ENCODE results near the gene RALBP1.

Gene RALBP1

DNA sequence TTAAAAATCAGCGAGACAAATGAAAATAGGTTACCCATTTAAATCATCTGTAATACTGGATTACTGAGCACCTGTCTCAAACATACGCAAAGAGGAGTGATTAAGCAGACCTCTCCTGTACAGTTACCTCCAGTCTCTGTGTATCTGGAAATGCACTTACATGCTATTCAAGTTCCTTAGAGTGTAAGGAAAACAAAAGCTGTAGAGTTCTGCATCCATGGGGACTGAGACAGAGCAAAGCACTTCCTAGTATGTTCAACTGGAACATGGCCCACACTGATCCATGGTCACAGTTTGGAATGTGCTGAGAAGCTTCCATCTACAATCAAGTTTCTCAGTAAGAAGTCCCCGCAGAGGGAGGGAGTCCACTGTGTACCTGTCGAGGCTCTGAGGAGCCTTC, 75.1 kb downstream of the RALBP1 start:
- no peaks in the 10 kb centered on the region for H3K27me3 ChIP-seq (ENCODE audit: insufficient read depth, low read length)
- peaks cover 87% of the 10 kb centered on the region for H3K36me3 ChIP-seq (ENCODE audit: insufficient read depth, low read length)
- H3K4me3 ChIP-seq (ENCODE audit: low read length): no peak overlapping the region
- peaks cover 21% of the 10 kb centered on the region for H3K9me3 ChIP-seq (ENCODE audit: low read length)
- no peak overlapping the region for H2AFZ ChIP-seq (ENCODE audit: low read depth, low read length)
- no peaks in the 10 kb centered on the region for H3K4me1 ChIP-seq (ENCODE audit: insufficient read depth, low read length)

GRCh38 chr18:9552191-9552590, 76.9 kb downstream of the RALBP1 start:
- H2AFZ ChIP-seq (ENCODE audit: low read depth, low read length): no peak overlapping the region
- H3K4me3 ChIP-seq (ENCODE audit: low read length): no peak overlapping the region
- H3K27me3 ChIP-seq (ENCODE audit: insufficient read depth, low read length): no peaks in the 10 kb centered on the region
- peaks cover 90% of the 10 kb centered on the region for H3K36me3 ChIP-seq (ENCODE audit: insufficient read depth, low read length)
- H3K4me1 ChIP-seq (ENCODE audit: insufficient read depth, low read length): no peaks in the 10 kb centered on the region
- peaks cover 18% of the 10 kb centered on the region for H3K9me3 ChIP-seq (ENCODE audit: low read length)

DNA sequence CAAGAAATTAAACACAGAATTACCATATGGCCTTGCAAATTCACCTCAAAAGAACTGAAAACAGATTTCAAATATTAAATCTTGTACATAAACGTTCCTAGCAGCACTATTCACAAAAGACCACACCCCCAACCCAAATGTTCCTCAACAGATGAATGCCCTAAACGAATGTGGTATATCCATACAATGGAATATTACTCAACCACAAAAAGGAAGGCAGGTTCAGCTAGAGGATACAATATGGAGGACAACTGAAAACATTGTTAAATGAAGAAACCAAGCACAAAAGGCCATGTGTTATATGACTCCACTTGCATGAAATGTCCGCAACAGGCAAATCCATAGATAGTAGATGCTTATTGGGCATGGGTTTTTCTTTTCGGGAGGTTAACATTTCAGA, 77.3 kb downstream of the RALBP1 start:
- Histone ChIP-seq H3K4me1 (ENCODE audit: insufficient read depth, low read length) (no peaks in the 10 kb centered on the region), H3K36me3 (ENCODE audit: insufficient read depth, low read length) (peaks cover 87% of the 10 kb centered on the region), H3K9me3 (ENCODE audit: low read length) (peaks cover 18% of the 10 kb centered on the region), H3K27me3 (ENCODE audit: insufficient read depth, low read length) (no peaks in the 10 kb centered on the region), H3K4me3 (ENCODE audit: low read length) (no peak overlapping the region), H2AFZ (ENCODE audit: low read depth, low read length) (no peak overlapping the region)

DNA sequence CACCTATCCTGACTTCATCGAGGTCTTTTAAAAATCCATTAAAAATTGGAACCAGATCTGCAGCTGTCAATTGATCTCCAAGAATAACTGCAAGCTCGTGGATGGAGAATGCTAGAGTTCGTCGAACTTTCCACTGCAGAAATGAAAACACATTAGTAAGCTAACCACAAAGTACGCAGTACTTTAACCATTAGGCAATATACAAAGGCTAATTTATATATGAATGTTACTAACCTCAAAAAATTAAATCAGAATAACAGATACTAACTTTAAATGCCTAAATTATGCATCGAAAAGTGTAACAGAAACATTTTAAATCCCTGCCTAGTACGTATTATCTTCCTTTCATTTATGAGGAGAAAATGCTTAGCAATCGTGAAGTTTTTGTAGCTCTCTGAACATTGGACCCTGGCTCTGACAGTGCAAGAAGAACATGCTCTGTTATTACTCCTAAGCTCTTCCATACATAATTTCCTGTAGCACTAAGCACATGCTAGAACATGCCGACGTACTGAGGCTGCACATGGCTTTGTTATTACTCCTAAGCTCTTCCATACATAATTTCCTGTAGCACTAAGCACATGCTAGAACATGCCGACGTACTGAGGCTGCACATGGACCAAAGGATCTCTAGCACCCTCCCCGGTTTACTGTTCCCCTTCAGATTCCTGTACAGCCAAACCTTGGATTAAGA, 82.1 kb downstream of the RALBP1 start:
- Histone ChIP-seq H3K9me3 (ENCODE audit: low read length) (peaks cover 16% of the 10 kb centered on the region), H3K4me3 (ENCODE audit: low read length) (no peak overlapping the region), H3K4me1 (ENCODE audit: insufficient read depth, low read length) (no peaks in the 10 kb centered on the region), H3K27me3 (ENCODE audit: insufficient read depth, low read length) (no peaks in the 10 kb centered on the region), H2AFZ (ENCODE audit: low read depth, low read length) (no peak overlapping the region), H3K36me3 (ENCODE audit: insufficient read depth, low read length) (peaks cover 89% of the 10 kb centered on the region)

- peaks cover 5% of the 10 kb centered on the region for H3K9me3 ChIP-seq (ENCODE audit: low read length)
- H3K27me3 ChIP-seq (ENCODE audit: insufficient read depth, low read length): no peaks in the 10 kb centered on the region
- H3K36me3 ChIP-seq (ENCODE audit: insufficient read depth, low read length): peaks cover 89% of the 10 kb centered on the region
- no peak overlapping the region for H3K4me3 ChIP-seq (ENCODE audit: low read length)
- no peaks in the 10 kb centered on the region for H3K4me1 ChIP-seq (ENCODE audit: insufficient read depth, low read length)
- H2AFZ ChIP-seq (ENCODE audit: low read depth, low read length): no peak overlapping the region
Measured at GRCh38 chr18:9558387-9559064, 83.2 kb downstream of the RALBP1 start.

DNA sequence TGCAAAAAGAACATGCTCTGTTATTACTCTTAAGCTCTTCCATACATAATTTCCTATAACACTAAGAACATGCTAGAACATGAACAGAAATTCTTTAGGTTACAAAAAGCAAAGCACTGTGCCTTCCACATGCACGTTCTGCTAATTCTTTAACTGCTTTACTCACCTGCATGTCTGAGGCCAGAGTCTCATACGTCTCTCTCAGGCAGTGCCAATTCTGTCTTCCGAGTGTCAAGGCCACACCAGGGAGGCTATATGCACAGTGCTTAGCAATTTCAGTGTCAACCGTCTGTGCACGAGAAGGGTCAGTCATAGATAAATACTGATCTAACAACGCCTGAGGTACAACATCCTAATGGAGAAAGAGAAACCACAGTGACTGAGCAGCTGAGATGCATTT, 83.9 kb downstream of the RALBP1 start:
- H3K4me1 ChIP-seq (ENCODE audit: insufficient read depth, low read length): no peaks in the 10 kb centered on the region
- H3K36me3 ChIP-seq (ENCODE audit: insufficient read depth, low read length): peaks cover 89% of the 10 kb centered on the region
- H2AFZ ChIP-seq (ENCODE audit: low read depth, low read length): no peak overlapping the region
- H3K27me3 ChIP-seq (ENCODE audit: insufficient read depth, low read length): no peaks in the 10 kb centered on the region
- H3K9me3 ChIP-seq (ENCODE audit: low read length): peaks cover 2% of the 10 kb centered on the region
- no peak overlapping the region for H3K4me3 ChIP-seq (ENCODE audit: low read length)

DNA sequence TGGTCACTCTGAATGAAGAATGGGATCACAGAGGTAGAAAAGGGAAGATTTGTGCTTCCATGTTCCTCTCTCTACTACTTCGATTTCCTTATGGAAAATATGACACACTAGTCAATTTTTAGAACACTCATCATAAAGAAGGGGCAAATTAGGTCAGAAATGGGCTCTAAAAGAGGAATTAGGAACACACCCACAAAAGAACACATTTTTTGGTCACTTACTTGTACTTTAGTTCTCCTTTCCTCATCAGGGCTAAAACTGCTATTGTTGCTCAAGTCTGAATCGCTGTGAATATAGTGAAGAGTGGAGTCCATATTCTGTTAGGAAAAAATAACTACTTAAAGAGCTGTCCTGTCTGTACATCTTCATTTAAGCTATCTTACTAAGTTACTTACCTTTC, 86.4 kb downstream of the RALBP1 start:
- H3K9me3 ChIP-seq (ENCODE audit: low read length): no peaks in the 10 kb centered on the region
- H2AFZ ChIP-seq (ENCODE audit: low read depth, low read length): no peak overlapping the region
- H3K4me1 ChIP-seq (ENCODE audit: insufficient read depth, low read length): no peaks in the 10 kb centered on the region
- no peaks in the 10 kb centered on the region for H3K27me3 ChIP-seq (ENCODE audit: insufficient read depth, low read length)
- peaks cover 84% of the 10 kb centered on the region for H3K36me3 ChIP-seq (ENCODE audit: insufficient read depth, low read length)
- no peak overlapping the region for H3K4me3 ChIP-seq (ENCODE audit: low read length)

GRCh38 chr18:9562584-9562983, 87.3 kb downstream of the RALBP1 start:
- no peaks in the 10 kb centered on the region for H3K27me3 ChIP-seq (ENCODE audit: insufficient read depth, low read length)
- no peaks in the 10 kb centered on the region for H3K4me1 ChIP-seq (ENCODE audit: insufficient read depth, low read length)
- peaks cover 87% of the 10 kb centered on the region for H3K36me3 ChIP-seq (ENCODE audit: insufficient read depth, low read length)
- no peak overlapping the region for H3K4me3 ChIP-seq (ENCODE audit: low read length)
- H2AFZ ChIP-seq (ENCODE audit: low read depth, low read length): no peak overlapping the region
- no peaks in the 10 kb centered on the region for H3K9me3 ChIP-seq (ENCODE audit: low read length)

DNA sequence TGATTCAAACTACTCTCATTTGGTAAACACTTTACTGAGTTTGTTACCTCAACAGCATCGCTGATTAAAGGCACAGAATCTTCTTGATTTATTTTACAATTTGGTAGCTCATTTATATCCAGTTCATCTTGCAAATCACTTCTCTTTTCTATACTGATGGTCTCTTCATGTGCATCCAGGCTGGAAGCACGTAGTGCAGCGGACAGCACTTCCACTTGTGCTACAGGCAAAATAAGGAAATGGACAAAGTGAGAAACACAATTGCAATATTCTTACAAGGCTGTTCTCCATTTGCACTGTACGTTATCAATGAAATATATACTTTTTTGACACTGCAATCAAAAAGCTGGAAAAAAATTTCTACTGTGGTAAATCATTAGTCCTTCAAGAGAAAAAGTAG, 88.0 kb downstream of the RALBP1 start:
- peaks cover 91% of the 10 kb centered on the region for H3K36me3 ChIP-seq (ENCODE audit: insufficient read depth, low read length)
- no peaks in the 10 kb centered on the region for H3K4me1 ChIP-seq (ENCODE audit: insufficient read depth, low read length)
- no peaks in the 10 kb centered on the region for H3K27me3 ChIP-seq (ENCODE audit: insufficient read depth, low read length)

DNA sequence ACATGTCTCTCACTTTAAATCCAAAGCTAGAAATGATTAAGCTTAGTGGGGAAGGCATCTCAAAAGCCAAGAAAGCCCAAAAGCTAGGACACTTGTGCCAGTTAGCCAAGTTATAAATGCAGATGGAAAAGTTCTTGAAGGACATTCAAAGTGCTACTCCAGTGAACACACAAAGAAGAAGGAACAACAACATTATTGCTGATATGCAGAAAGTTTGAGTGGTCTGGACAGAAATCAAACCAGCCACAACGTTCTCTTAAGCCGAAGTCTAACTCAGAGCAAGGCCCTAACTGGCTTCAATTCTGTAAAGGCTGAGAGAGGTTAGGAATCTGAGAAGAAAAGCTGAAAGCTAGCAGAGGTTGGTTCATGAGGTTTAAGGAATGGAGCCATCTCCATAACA, 90.1 kb downstream of the RALBP1 start:
- Histone ChIP-seq H3K9me3 (ENCODE audit: low read length) (no peaks in the 10 kb centered on the region), H3K4me3 (ENCODE audit: low read length) (no peak overlapping the region), H3K4me1 (ENCODE audit: insufficient read depth, low read length) (no peaks in the 10 kb centered on the region), H3K27me3 (ENCODE audit: insufficient read depth, low read length) (no peaks in the 10 kb centered on the region), H2AFZ (ENCODE audit: low read depth, low read length) (no peak overlapping the region), H3K36me3 (ENCODE audit: insufficient read depth, low read length) (peaks cover 89% of the 10 kb centered on the region)

More for the DNA sequence above, 88.0 kb downstream of the RALBP1 start:
- Histone ChIP-seq H3K9me3 (ENCODE audit: low read length) (no peaks in the 10 kb centered on the region), H2AFZ (ENCODE audit: low read depth, low read length) (no peak overlapping the region), H3K4me3 (ENCODE audit: low read length) (no peak overlapping the region)

GRCh38 chr18:9568186-9568585, 92.9 kb downstream of the RALBP1 start:
- peaks cover 88% of the 10 kb centered on the region for H3K36me3 ChIP-seq (ENCODE audit: insufficient read depth, low read length)
- H3K4me1 ChIP-seq (ENCODE audit: insufficient read depth, low read length): no peaks in the 10 kb centered on the region
- H3K4me3 ChIP-seq (ENCODE audit: low read length): no peak overlapping the region
- no peaks in the 10 kb centered on the region for H3K9me3 ChIP-seq (ENCODE audit: low read length)
- H3K27me3 ChIP-seq (ENCODE audit: insufficient read depth, low read length): no peaks in the 10 kb centered on the region
- H2AFZ ChIP-seq (ENCODE audit: low read depth, low read length): no peak overlapping the region

DNA sequence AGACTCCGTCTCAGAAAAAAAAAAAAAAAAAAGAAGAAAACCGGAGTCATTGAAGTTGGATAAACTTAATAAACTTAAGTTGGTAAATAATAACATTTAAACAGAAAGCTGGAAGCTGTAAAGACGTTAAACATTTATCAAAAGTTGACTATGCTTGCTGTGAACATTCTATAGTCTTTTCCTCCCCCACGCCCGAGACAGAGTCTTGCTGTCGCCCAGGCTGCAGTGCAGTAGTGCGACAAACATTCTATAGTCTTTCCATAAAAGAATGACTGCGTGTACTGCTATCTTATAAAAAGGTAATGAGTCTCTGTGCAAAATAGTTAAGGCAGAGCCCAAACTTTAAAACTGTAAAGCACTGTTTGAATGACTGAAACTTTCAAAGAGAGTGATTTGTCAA, 93.9 kb downstream of the RALBP1 start:
- H2AFZ ChIP-seq (ENCODE audit: low read depth, low read length): no peak overlapping the region
- H3K4me3 ChIP-seq (ENCODE audit: low read length): no peak overlapping the region
- no peaks in the 10 kb centered on the region for H3K4me1 ChIP-seq (ENCODE audit: insufficient read depth, low read length)
- peaks cover 88% of the 10 kb centered on the region for H3K36me3 ChIP-seq (ENCODE audit: insufficient read depth, low read length)
- no peaks in the 10 kb centered on the region for H3K27me3 ChIP-seq (ENCODE audit: insufficient read depth, low read length)
- no peaks in the 10 kb centered on the region for H3K9me3 ChIP-seq (ENCODE audit: low read length)

- Histone ChIP-seq H3K36me3 (ENCODE audit: insufficient read depth, low read length) (peaks cover 89% of the 10 kb centered on the region), H3K27me3 (ENCODE audit: insufficient read depth, low read length) (no peaks in the 10 kb centered on the region), H3K4me3 (ENCODE audit: low read length) (no peak overlapping the region), H3K9me3 (ENCODE audit: low read length) (no peaks in the 10 kb centered on the region), H2AFZ (ENCODE audit: low read depth, low read length) (no peak overlapping the region), H3K4me1 (ENCODE audit: insufficient read depth, low read length) (no peaks in the 10 kb centered on the region)
Measured at GRCh38 chr18:9570255-9570654, 94.9 kb downstream of the RALBP1 start.

- peaks cover 92% of the 10 kb centered on the region for H3K36me3 ChIP-seq (ENCODE audit: insufficient read depth, low read length)
Measured at GRCh38 chr18:9571546-9571945, 96.2 kb downstream of the RALBP1 start.

More at GRCh38 chr18:9571546-9571945, 96.2 kb downstream of the RALBP1 start:
- Histone ChIP-seq H3K4me1 (ENCODE audit: insufficient read depth, low read length) (no peaks in the 10 kb centered on the region), H3K9me3 (ENCODE audit: low read length) (no peaks in the 10 kb centered on the region), H2AFZ (ENCODE audit: low read depth, low read length) (no peak overlapping the region), H3K27me3 (ENCODE audit: insufficient read depth, low read length) (no peaks in the 10 kb centered on the region), H3K4me3 (ENCODE audit: low read length) (no peak overlapping the region)

Data from neuron (in vitro differentiated cells).